Parathyroid adenoma (tissue), 2 donors: ENCODE measurements around the gene PIKFYVE.
A peak's percentile ranks its signal among the peaks of the same experiment; 100 is the strongest.

ENCODE experiments used
- H2AFZ ChIP-seq: fragments of 300-600 bp; sonication (generic); one replicate; pipeline ENCODE4 v1.7.0; 2017; ENCODE audit warnings: antibody characterized with exemption, mild to moderate bottlenecking
- H3K27ac ChIP-seq: fragments of 300-600 bp; sonication (generic); one replicate; pipeline ENCODE4 v1.7.0; 2017
- H3K27me3 ChIP-seq: fragments of 300-600 bp; sonication (generic); one replicate; pipeline ENCODE4 v1.7.0; 2017; ENCODE audit warnings: low read length; ENCODE audit not compliant: control insufficient read depth, insufficient read depth
- H3K36me3 ChIP-seq: fragments of 300-600 bp; sonication (generic); one replicate; pipeline ENCODE4 v1.7.0; 2017; ENCODE audit warnings: low read length; ENCODE audit not compliant: control insufficient read depth, insufficient read depth
- H3K4me1 ChIP-seq: fragments of 300-600 bp; sonication (generic); one replicate; pipeline ENCODE4 v1.7.0; 2017; ENCODE audit warnings: control low read depth
- H3K4me2 ChIP-seq: fragments of 300-600 bp; sonication (generic); one replicate; pipeline ENCODE4 v1.7.0; 2017; ENCODE audit warnings: low read length
- H3K4me3 ChIP-seq: fragments of 300-600 bp; sonication (generic); one replicate; pipeline ENCODE4 v1.7.0; 2017; ENCODE audit warnings: low read depth, low read length
- H3K79me2 ChIP-seq: fragments of 300-600 bp; sonication (generic); one replicate; pipeline ENCODE4 v1.7.0; 2017; ENCODE audit warnings: control low read depth
- H3K9ac ChIP-seq: fragments of 300-600 bp; sonication (generic); one replicate; pipeline ENCODE4 v1.7.0; 2017; ENCODE audit warnings: mild to moderate bottlenecking
- H3K9me3 ChIP-seq: fragments of 300-600 bp; sonication (generic); one replicate; pipeline ENCODE4 v1.7.0; 2017; ENCODE audit warnings: low read length; ENCODE audit not compliant: control insufficient read depth
- TF ChIP-seq, protein P1 (sequence below): fragments of 300-600 bp; sonication (generic); IDR thresholded peaks from one replicate; pipeline ENCODE4 v1.7.0; 2017; ENCODE audit warnings: antibody characterized with exemption, mild to moderate bottlenecking
- donor health status: primary hyperparathyroidism.

PIKFYVE gene

GRCh38 chr2:208399201-208399600, 133.1 kb downstream of the PIKFYVE start:
- TF ChIP-seq, protein P1, sequence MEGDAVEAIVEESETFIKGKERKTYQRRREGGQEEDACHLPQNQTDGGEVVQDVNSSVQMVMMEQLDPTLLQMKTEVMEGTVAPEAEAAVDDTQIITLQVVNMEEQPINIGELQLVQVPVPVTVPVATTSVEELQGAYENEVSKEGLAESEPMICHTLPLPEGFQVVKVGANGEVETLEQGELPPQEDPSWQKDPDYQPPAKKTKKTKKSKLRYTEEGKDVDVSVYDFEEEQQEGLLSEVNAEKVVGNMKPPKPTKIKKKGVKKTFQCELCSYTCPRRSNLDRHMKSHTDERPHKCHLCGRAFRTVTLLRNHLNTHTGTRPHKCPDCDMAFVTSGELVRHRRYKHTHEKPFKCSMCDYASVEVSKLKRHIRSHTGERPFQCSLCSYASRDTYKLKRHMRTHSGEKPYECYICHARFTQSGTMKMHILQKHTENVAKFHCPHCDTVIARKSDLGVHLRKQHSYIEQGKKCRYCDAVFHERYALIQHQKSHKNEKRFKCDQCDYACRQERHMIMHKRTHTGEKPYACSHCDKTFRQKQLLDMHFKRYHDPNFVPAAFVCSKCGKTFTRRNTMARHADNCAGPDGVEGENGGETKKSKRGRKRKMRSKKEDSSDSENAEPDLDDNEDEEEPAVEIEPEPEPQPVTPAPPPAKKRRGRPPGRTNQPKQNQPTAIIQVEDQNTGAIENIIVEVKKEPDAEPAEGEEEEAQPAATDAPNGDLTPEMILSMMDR, result no peak
- H3K4me3 ChIP-seq, result no peak overlapping the region
- H3K27me3 ChIP-seq, result no peaks in the 10 kb centered on the region
- H3K4me1 ChIP-seq, result no peaks in the 10 kb centered on the region
- H3K9me3 ChIP-seq, result no peaks in the 10 kb centered on the region
- H3K36me3 ChIP-seq, result no peaks in the 10 kb centered on the region
- H2AFZ ChIP-seq, result no peak overlapping the region
- H3K4me2 ChIP-seq, result no peak overlapping the region
- no peaks in the 10 kb centered on the region for H3K79me2 ChIP-seq
- no peak overlapping the region for H3K27ac ChIP-seq
- H3K9ac ChIP-seq, result no peak overlapping the region

DNA sequence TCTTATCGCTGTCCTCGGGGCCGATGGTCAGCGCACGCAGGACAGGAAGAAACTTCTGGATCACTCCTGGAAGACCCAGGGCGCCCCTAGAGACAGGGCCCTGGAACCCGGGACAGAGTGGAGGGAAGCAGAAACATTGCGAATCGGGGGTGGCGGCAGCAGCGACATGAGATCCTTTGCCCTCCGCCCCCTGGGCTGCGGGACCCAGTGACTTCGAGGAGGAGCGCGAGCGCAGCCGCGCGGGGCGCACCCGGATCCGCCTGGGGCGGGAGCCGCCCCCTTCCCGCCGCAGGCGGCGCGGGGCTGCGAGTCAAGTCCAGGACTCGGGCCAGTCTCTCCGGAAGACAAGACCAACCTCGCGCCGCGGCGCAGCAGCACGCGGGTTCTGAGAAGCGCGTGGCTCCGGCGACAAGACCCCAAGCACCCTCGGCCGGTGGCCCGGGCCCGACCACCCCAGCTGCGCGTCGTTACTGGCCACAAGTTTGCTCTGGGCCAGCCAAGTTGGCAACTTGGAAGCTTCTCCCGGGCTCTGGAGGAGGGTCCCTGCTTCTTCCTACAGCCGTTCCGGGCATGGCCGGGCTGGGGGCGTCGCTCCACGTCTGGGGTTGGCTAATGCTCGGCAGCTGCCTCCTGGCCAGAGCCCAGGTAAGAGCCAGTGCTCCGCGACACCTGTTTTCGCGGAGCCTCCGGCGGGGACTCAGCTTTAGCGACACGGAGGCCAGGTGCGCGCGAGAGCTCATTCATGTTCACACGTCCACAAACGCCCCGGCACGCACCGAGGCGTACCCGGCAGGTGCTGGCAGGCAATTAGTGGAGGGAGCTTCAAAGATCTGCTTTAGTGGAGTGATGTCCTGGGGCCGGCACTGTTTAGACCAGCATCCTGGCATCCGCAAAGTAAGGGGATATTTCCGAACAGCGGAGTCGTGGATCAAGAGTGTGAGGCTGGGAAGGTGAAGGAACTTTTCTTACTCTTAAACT, 140.7 kb downstream of the PIKFYVE start, which contains the start of gene PTH2R:
TSS of gene PTH2R (plus strand) at position 319 of the 978 bp plus-strand sequence. CDS start at position 571, 252 bp downstream.
- H2AFZ ChIP-seq, result peak within 1 kb of the TSS; percentile 54
- no peaks in the 10 kb centered on the region for H3K27me3 ChIP-seq
- H3K27ac ChIP-seq, result no peak within 1 kb of the TSS
- H3K79me2 ChIP-seq, result no peaks in the 10 kb centered on the region
- no peak within 1 kb of the TSS for H3K4me3 ChIP-seq
- no peaks in the 10 kb centered on the region for H3K4me1 ChIP-seq
- H3K4me2 ChIP-seq, result peak within 1 kb of the TSS; percentile 16
- H3K9ac ChIP-seq, result no peak within 1 kb of the TSS
- no peaks in the 10 kb centered on the region for H3K36me3 ChIP-seq
- H3K9me3 ChIP-seq, result no peaks in the 10 kb centered on the region
- TF ChIP-seq, protein P1, result no peak

GRCh38 chr2:208407667-208408066, 141.6 kb downstream of the PIKFYVE start:
- Histone ChIP-seq H3K36me3 (no peaks in the 10 kb centered on the region), H3K9me3 (no peaks in the 10 kb centered on the region), H2AFZ (no peak overlapping the region), H3K4me3 (no peak overlapping the region), H3K27me3 (no peaks in the 10 kb centered on the region), H3K4me1 (no peaks in the 10 kb centered on the region), H3K79me2 (no peaks in the 10 kb centered on the region), H3K9ac (no peak overlapping the region), H3K4me2 (no peak overlapping the region), H3K27ac (no peak overlapping the region)
- TF ChIP-seq, protein P1, result no peak
